ENCODE measurements around the gene KRTAP4-2.
"Not testable (repeated sequence)": the region's sequence is repeated elsewhere in the genome, so short reads cannot be mapped to it uniquely, and the experiment has no call there.

KRTAP4-2 gene

GRCh38 chr17:41177727-41178271, at the start of gene KRTAP4-2:
Gene KRTAP4-2, minus strand, starts transcription at chr17:41178221. Its CDS starts 57 bp downstream, at chr17:41178164.
- Mint-ChIP-seq H3K27ac (no peak within 1 kb of the TSS), H3K4me1 (ENCODE audit: low read depth) (no peaks in the 10 kb centered on the region), H3K36me3 (ENCODE audit: low read depth) (no peaks in the 10 kb centered on the region), H3K4me3 (no peak within 1 kb of the TSS), H3K27me3 (no peaks in the 10 kb centered on the region), H3K9me3 (no peaks in the 10 kb centered on the region)
- no peak for DNase-seq

- not testable (repeated sequence) for H3K27ac Mint-ChIP-seq; H3K9me3 Mint-ChIP-seq; H3K4me1 Mint-ChIP-seq (ENCODE audit: low read depth); H3K4me3 Mint-ChIP-seq; DNase-seq; H3K36me3 Mint-ChIP-seq (ENCODE audit: low read depth)
- H3K27me3 Mint-ChIP-seq, result peaks cover 11% of the 10 kb centered on the region
These were observed 48.6 kb upstream of the KRTAP4-2 start, which contains the start of gene KRTAP9-2 for GRCh38 chr17:41226598-41227095. Gene KRTAP9-2, plus strand, starts transcription at chr17:41226648. Its CDS starts 7 bp downstream, at chr17:41226655.

GRCh38 chr17:41226051-41226450, 48.0 kb upstream of the KRTAP4-2 start:
- Mint-ChIP-seq H3K4me3 (no peak overlapping the region), H3K27ac (no peak overlapping the region), H3K27me3 (peaks cover 11% of the 10 kb centered on the region), H3K4me1 (ENCODE audit: low read depth) (no peaks in the 10 kb centered on the region), H3K9me3 (no peaks in the 10 kb centered on the region), H3K36me3 (ENCODE audit: low read depth) (no peaks in the 10 kb centered on the region)
- DNase-seq, result no peak

GRCh38 chr17:41223821-41224220, 45.8 kb upstream of the KRTAP4-2 start:
- H3K27me3 Mint-ChIP-seq, result peaks cover 11% of the 10 kb centered on the region
- no peak overlapping the region for H3K4me3 Mint-ChIP-seq
- DNase-seq, result no peak
- no peaks in the 10 kb centered on the region for H3K4me1 Mint-ChIP-seq (ENCODE audit: low read depth)
- H3K36me3 Mint-ChIP-seq (ENCODE audit: low read depth), result no peaks in the 10 kb centered on the region
- H3K9me3 Mint-ChIP-seq, result peaks cover 3% of the 10 kb centered on the region
- no peak overlapping the region for H3K27ac Mint-ChIP-seq

- peaks cover 26% of the 10 kb centered on the region for H3K27me3 Mint-ChIP-seq
- H3K36me3 Mint-ChIP-seq (ENCODE audit: low read depth), result no peaks in the 10 kb centered on the region
- DNase-seq, result no peak
- H3K4me1 Mint-ChIP-seq (ENCODE audit: low read depth), result peaks cover 4% of the 10 kb centered on the region
- no peak overlapping the region for H3K27ac Mint-ChIP-seq
- peaks cover 3% of the 10 kb centered on the region for H3K9me3 Mint-ChIP-seq
- H3K4me3 Mint-ChIP-seq, result no peak overlapping the region
These were observed 37.7 kb upstream of the KRTAP4-2 start for GRCh38 chr17:41215681-41216080.

GRCh38 chr17:41212524-41213169, 34.6 kb upstream of the KRTAP4-2 start:
- Mint-ChIP-seq H3K4me3 (no peak overlapping the region), H3K36me3 (ENCODE audit: low read depth) (no peaks in the 10 kb centered on the region), H3K27ac (no peak overlapping the region), H3K4me1 (ENCODE audit: low read depth) (peaks cover 4% of the 10 kb centered on the region), H3K9me3 (no peaks in the 10 kb centered on the region), H3K27me3 (peaks cover 43% of the 10 kb centered on the region)
- no peak for DNase-seq

- Mint-ChIP-seq H3K4me1 (ENCODE audit: low read depth) (peaks cover 4% of the 10 kb centered on the region), H3K4me3 (no peak overlapping the region), H3K36me3 (ENCODE audit: low read depth) (no peaks in the 10 kb centered on the region), H3K9me3 (no peaks in the 10 kb centered on the region), H3K27me3 (peaks cover 43% of the 10 kb centered on the region), H3K27ac (no peak overlapping the region)
- no peak for DNase-seq
These were observed 33.9 kb upstream of the KRTAP4-2 start for GRCh38 chr17:41211845-41212466.

- no peak overlapping the region for H3K27ac Mint-ChIP-seq
- no peak for DNase-seq
- H3K9me3 Mint-ChIP-seq, result peaks cover 4% of the 10 kb centered on the region
- peaks cover 5% of the 10 kb centered on the region for H3K27me3 Mint-ChIP-seq
- H3K4me3 Mint-ChIP-seq, result no peak overlapping the region
- H3K36me3 Mint-ChIP-seq (ENCODE audit: low read depth), result no peaks in the 10 kb centered on the region
- H3K4me1 Mint-ChIP-seq (ENCODE audit: low read depth), result no peaks in the 10 kb centered on the region
These were observed 21.5 kb upstream of the KRTAP4-2 start for GRCh38 chr17:41199421-41200078.

- no peak for DNase-seq
- peaks cover 4% of the 10 kb centered on the region for H3K9me3 Mint-ChIP-seq
- H3K27ac Mint-ChIP-seq, result no peak overlapping the region
- H3K27me3 Mint-ChIP-seq, result peaks cover 17% of the 10 kb centered on the region
- H3K36me3 Mint-ChIP-seq (ENCODE audit: low read depth), result no peaks in the 10 kb centered on the region
- no peak overlapping the region for H3K4me3 Mint-ChIP-seq
- no peaks in the 10 kb centered on the region for H3K4me1 Mint-ChIP-seq (ENCODE audit: low read depth)
These were observed 18.0 kb upstream of the KRTAP4-2 start for GRCh38 chr17:41196068-41196467.

- Mint-ChIP-seq H3K4me1 (ENCODE audit: low read depth) (no peaks in the 10 kb centered on the region), H3K27me3 (peaks cover 34% of the 10 kb centered on the region), H3K36me3 (ENCODE audit: low read depth) (no peaks in the 10 kb centered on the region), H3K4me3 (no peak overlapping the region), H3K9me3 (no peaks in the 10 kb centered on the region), H3K27ac (no peak overlapping the region)
- no peak for DNase-seq
These were observed 12.3 kb upstream of the KRTAP4-2 start for GRCh38 chr17:41190328-41190727.

GRCh38 chr17:41189837-41190318, 11.9 kb upstream of the KRTAP4-2 start, which contains the start of gene KRTAP9-1:
Gene KRTAP9-1, plus strand, starts transcription at chr17:41189887. Its CDS starts 0 bp downstream, at chr17:41189887.
- not testable (repeated sequence) for H3K27ac Mint-ChIP-seq

GRCh38 chr17:41186872-41187271, 8.9 kb upstream of the KRTAP4-2 start:
- H3K4me3 Mint-ChIP-seq, result no peak overlapping the region
- no peaks in the 10 kb centered on the region for H3K36me3 Mint-ChIP-seq (ENCODE audit: low read depth)
- peaks cover 35% of the 10 kb centered on the region for H3K27me3 Mint-ChIP-seq
- H3K9me3 Mint-ChIP-seq, result no peaks in the 10 kb centered on the region
- no peak for DNase-seq
- no peaks in the 10 kb centered on the region for H3K4me1 Mint-ChIP-seq (ENCODE audit: low read depth)
- no peak overlapping the region for H3K27ac Mint-ChIP-seq

More at GRCh38 chr17:41189837-41190318, 11.9 kb upstream of the KRTAP4-2 start, which contains the start of gene KRTAP9-1:
- H3K4me1 Mint-ChIP-seq (ENCODE audit: low read depth); H3K9me3 Mint-ChIP-seq; DNase-seq; H3K36me3 Mint-ChIP-seq (ENCODE audit: low read depth); H3K4me3 Mint-ChIP-seq: not testable (repeated sequence)
- peaks cover 34% of the 10 kb centered on the region for H3K27me3 Mint-ChIP-seq

- no peak overlapping the region for H3K4me3 Mint-ChIP-seq
- no peaks in the 10 kb centered on the region for H3K9me3 Mint-ChIP-seq
- no peaks in the 10 kb centered on the region for H3K36me3 Mint-ChIP-seq (ENCODE audit: low read depth)
- peaks cover 19% of the 10 kb centered on the region for H3K27me3 Mint-ChIP-seq
- no peaks in the 10 kb centered on the region for H3K4me1 Mint-ChIP-seq (ENCODE audit: low read depth)
- DNase-seq, result no peak
- no peak overlapping the region for H3K27ac Mint-ChIP-seq
These were observed 7.0 kb upstream of the KRTAP4-2 start for GRCh38 chr17:41185001-41185400.

- Mint-ChIP-seq H3K27ac (no peak within 1 kb of the TSS), H3K9me3 (no peaks in the 10 kb centered on the region), H3K4me3 (no peak within 1 kb of the TSS), H3K27me3 (peaks cover 14% of the 10 kb centered on the region), H3K4me1 (ENCODE audit: low read depth) (no peaks in the 10 kb centered on the region), H3K36me3 (ENCODE audit: low read depth) (no peaks in the 10 kb centered on the region)
- DNase-seq, result no peak
These were observed 6.5 kb upstream of the KRTAP4-2 start, which contains the start of gene KRTAP4-1 for GRCh38 chr17:41184480-41184961. Gene KRTAP4-1, minus strand, starts transcription at chr17:41184911. Its CDS starts 57 bp downstream, at chr17:41184854.

Data from activated T-cell treated with anti-CD3 and anti-CD28 coated beads, Interleukin-2, amount 50 U/mL, for 24 hours (primary cell).